ENCODE data around the gene SLC6A5. TPM values are rescaled to one million over a fixed set of nuclear protein-coding genes. Genes with fewer than 3 reads are reported as not detected.

The SLC6A5 gene
- polyA plus RNA-seq, 1 of the 3 experiments (the other 2 are of a cell fraction) = not detected

GRCh38 chr11:20604295-20604803 is 4.9 kb downstream of the SLC6A5 start:
- Histone ChIP-seq H3F3A (replicated peaks; ENCODE audit: insufficient read depth) (no peaks in the 10 kb centered on the region), H3K4me2 (no peak overlapping the region), H3K36me3 (replicated peaks in 1 of 2; ENCODE audit: control insufficient read depth in 1 of 2, insufficient read depth in 2 of 2, low read length in 1 of 2) (no peaks in the 10 kb centered on the region), H3K27ac (ENCODE audit: low read depth in 2 of 2, low read length in 1 of 2) (no peak overlapping the region), H3K9ac (no peak overlapping the region), H4K20me1 (ENCODE audit: insufficient read depth) (no peaks in the 10 kb centered on the region), H3K9me3 (no peaks in the 10 kb centered on the region), H3K4me3 (ENCODE audit: low read depth in 2 of 2, low read length in 1 of 2) (no peak overlapping the region), H3K79me2 (ENCODE audit: insufficient read depth) (no peaks in the 10 kb centered on the region), H2AFZ (ENCODE audit: low read depth) (no peak overlapping the region), H3K27me3 (ENCODE audit: insufficient read depth) (no peaks in the 10 kb centered on the region), H3K4me1 (ENCODE audit: control insufficient read depth in 1 of 2, insufficient read depth in 2 of 2, low read depth in 1 of 2, low read length in 1 of 2) (peaks cover 0 to 7% of the 10 kb centered on the region in 2 experiments; a peak in 1 of 4 replicates), H3K9me2 (no peaks in the 10 kb centered on the region)
- POLR2A ChIA-PET = no interaction called here
- DNase-seq = no peak
- WGBS (ENCODE audit: low lambda C conversion rate) = 75% methylated on average over 14 of the region's 25 CpGs
- TF ChIP-seq FOXJ3 (CRISPR knock-in tag; IDR thresholded peaks at IDR 0.05) = no peak
- no peak for TF ChIP-seq GABPA (IDR thresholded peaks at IDR 0.05; ENCODE audit: low read depth)
- no peak for TF ChIP-seq ZBTB33 (IDR thresholded peaks at IDR 0.05; ENCODE audit: borderline replicate concordance, low read depth)
- TF ChIP-seq YY1 (IDR thresholded peaks at IDR 0.05; ENCODE audit: low read depth) = no peak
- CTCF ChIA-PET = interaction anchor here (0.7 kb wide), 1 partner anchor 218 kb away, joined by 3 read pairs; no protein-coding TSS in a partner anchor

- ChIA-PET CTCF (interaction anchor here (0.7 kb wide), 1 partner anchor 218 kb away, joined by 3 read pairs; no protein-coding TSS in a partner anchor), POLR2A (no interaction called here)
- H3K36me3 ChIP-seq (replicated peaks in 1 of 2; ENCODE audit: control insufficient read depth in 1 of 2, insufficient read depth in 2 of 2, low read length in 1 of 2) = no peaks in the 10 kb centered on the region
- no peak overlapping the region for H3K9ac ChIP-seq
- no peak overlapping the region for H2AFZ ChIP-seq (ENCODE audit: low read depth)
- no peak overlapping the region for H3K4me3 ChIP-seq (ENCODE audit: low read depth in 2 of 2, low read length in 1 of 2)
- peaks cover 0 to 14% of the 10 kb centered on the region in 2 experiments; a peak in 1 of 4 replicates for H3K4me1 ChIP-seq (ENCODE audit: control insufficient read depth in 1 of 2, insufficient read depth in 2 of 2, low read depth in 1 of 2, low read length in 1 of 2)
- H4K20me1 ChIP-seq (ENCODE audit: insufficient read depth) = no peaks in the 10 kb centered on the region
- no peaks in the 10 kb centered on the region for H3K9me3 ChIP-seq
- H3K27me3 ChIP-seq (ENCODE audit: insufficient read depth) = no peaks in the 10 kb centered on the region
- H3K27ac ChIP-seq (ENCODE audit: low read depth in 2 of 2, low read length in 1 of 2) = no peak overlapping the region
- H3F3A ChIP-seq (replicated peaks; ENCODE audit: insufficient read depth) = no peaks in the 10 kb centered on the region
- H3K4me2 ChIP-seq = no peak overlapping the region
- DNase-seq = no peak
- whole genome bisulfite sequencing (ENCODE audit: low lambda C conversion rate) = 68% methylated on average over 27 of the region's 27 CpGs
- no peaks in the 10 kb centered on the region for H3K79me2 ChIP-seq (ENCODE audit: insufficient read depth)
- no peaks in the 10 kb centered on the region for H3K9me2 ChIP-seq
- TF ChIP-seq RXRA (IDR thresholded peaks at IDR 0.05; ENCODE audit: borderline replicate concordance, low read depth) (no peak), GATA2 (CRISPR knock-in tag; IDR thresholded peaks at IDR 0.05) (no peak), PBX3 (IDR thresholded peaks at IDR 0.05) (no peak), TEAD4 (IDR thresholded peaks at IDR 0.05; ENCODE audit: borderline replicate concordance, insufficient read depth) (no peak), SMC3 (IDR thresholded peaks at IDR 0.05; ENCODE audit: low read depth, low read length) (no peak), FOSL2 (IDR thresholded peaks at IDR 0.05; ENCODE audit: borderline replicate concordance, low read depth) (no peak), USF1 (IDR thresholded peaks at IDR 0.05; ENCODE audit: borderline replicate concordance, low read depth) (no peak), RFX5 (IDR thresholded peaks at IDR 0.05; ENCODE audit: low read length) (no peak), ELF1 (IDR thresholded peaks at IDR 0.05) (no peak), TCF12 (IDR thresholded peaks at IDR 0.05) (no peak), TAF1 (IDR thresholded peaks at IDR 0.05; ENCODE audit: borderline replicate concordance, low read depth, low read length) (no peak), NRF1 (IDR thresholded peaks at IDR 0.05; ENCODE audit: low read depth, low read length) (no peak), SIN3A (IDR thresholded peaks at IDR 0.05; ENCODE audit: borderline replicate concordance, low read depth, low read length) (no peak), RCOR1 (IDR thresholded peaks at IDR 0.05; ENCODE audit: low read length) (no peak), JUND (IDR thresholded peaks at IDR 0.05) (no peak), CTCF (IDR thresholded peaks at IDR 0.05) (no peak), MAX (IDR thresholded peaks at IDR 0.05; ENCODE audit: low read depth) (no peak), MEF2A (IDR thresholded peaks at IDR 0.05; ENCODE audit: borderline replicate concordance, low read depth) (no peak), EZH2phosphoT487 (IDR thresholded peaks at IDR 0.05; ENCODE audit: borderline replicate concordance, low read depth) (no peak)
Measured at GRCh38 chr11:20604864-20605601, 5.6 kb downstream of the SLC6A5 start.

Data from SK-N-SH (cell line).